K562 (cell line): ENCODE results near the gene CD274. TPM values are rescaled to one million over a fixed set of nuclear protein-coding genes. Genes with fewer than 3 reads are reported as not detected.

Experiments
- ATAC-seq: fragments of 200-7000 bp; cut with Tn5 transposase; 3 replicates; pipeline ENCODE4 v1.9.1; 2020; ENCODE audit warnings: moderate library complexity
- BruUV-seq: library from RNA; stranded (reverse); fragments of 400-500 nt; replicated peaks from 2 replicates; lab custom pipeline; 2021; lab: Mats Ljungman, UMichigan
- CTCF ChIA-PET: fragments of 300-600 bp; formaldehyde crosslinking; extraction: SDS; loops from one replicate; lab custom pipeline; 2021; ENCODE audit warnings: low intra/inter-chr PET ratio; lab: Yijun Ruan, JAX
- POLR2A ChIA-PET: fragments of 300-600, 350-650 bp; sonication (Branson Sonifier 250); formaldehyde crosslinking; extraction: SDS; loops from one replicate; lab custom pipeline; 2021; ENCODE audit warnings: antibody characterized with exemption, inconsistent platforms; lab: Yijun Ruan, JAX
- DNase-seq, 4 experiments: peaks; one replicate each; pipeline versions ENCODE4 v3.0.0 to v3.0.0-alpha.2; 2011 to 2018; ENCODE audit warnings: low spot score in 3 of 4, mixed read lengths in 3 of 4; ENCODE audit errors: extremely low read depth in 1 of 4
- FAIRE-seq: peaks from 2 replicates; lab custom pipeline; 2011; peaks lifted over from hg19 to GRCh38; lab: Jason Lieb, UNC
- H2AFZ ChIP-seq: 2 replicates; pipeline ENCODE4 v1.6.0; 2011; ENCODE audit warnings: low read depth, low read length, control low read depth, inconsistent platforms
- H3K27ac ChIP-seq: fragments of 200-600 bp; 3 replicates; pipeline ENCODE4 v1.8.0; 2011; ENCODE audit warnings: low read depth, mild to moderate bottlenecking, control low read depth, inconsistent platforms, low read length, moderate library complexity, mixed read lengths; ENCODE audit errors: extremely low read depth
- H3K27me3 ChIP-seq, 2 experiments: fragments of 300-600 bp in 1 of 2; 2 replicates in 1 of 2; 3 replicates in 1 of 2; pipeline versions ENCODE4 v1.6.0 to v1.8.0; 2011; ENCODE audit warnings: inconsistent platforms in 2 of 2, low read length in 2 of 2, mild to moderate bottlenecking in 1 of 2, mixed read lengths in 1 of 2, moderate library complexity in 1 of 2; ENCODE audit not compliant: control insufficient read depth in 2 of 2, insufficient read depth in 2 of 2
- H3K36me3 ChIP-seq: fragments of 300-600 bp; 3 replicates; pipeline ENCODE4 v1.8.0; 2011; ENCODE audit warnings: mild to moderate bottlenecking, low read length, inconsistent platforms; ENCODE audit not compliant: control insufficient read depth, insufficient read depth
- H3K4me1 ChIP-seq, 2 experiments: fragments of 200-600 bp in 1 of 2; replicated peaks in 1 of 2; 2 replicates in 1 of 2; 3 replicates in 1 of 2; pipeline versions ENCODE4 v1.5.1 to v1.8.0; 2011; ENCODE audit warnings: inconsistent platforms in 2 of 2, low read length in 2 of 2, mild to moderate bottlenecking in 1 of 2, mixed read lengths in 1 of 2, moderate library complexity in 1 of 2; ENCODE audit not compliant: control insufficient read depth in 2 of 2, insufficient read depth in 2 of 2
- H3K4me2 ChIP-seq: 2 replicates; pipeline ENCODE4 v1.6.1; 2011; ENCODE audit warnings: low read length, control low read depth, inconsistent platforms, mixed read lengths; ENCODE audit not compliant: insufficient read depth
- H3K4me3 ChIP-seq: fragments of 200-600 bp; sonication (generic), shearing (Covaris generic); 2 replicates; pipeline ENCODE4 v1.5.1; 2016; ENCODE audit warnings: control low read depth, inconsistent platforms
- H3K79me2 ChIP-seq: fragments of 200-600 bp; 3 replicates; pipeline ENCODE4 v1.8.0; 2011; ENCODE audit warnings: low read length, inconsistent platforms; ENCODE audit not compliant: control insufficient read depth, insufficient read depth
- H3K9ac ChIP-seq, 2 experiments: 2 replicates each; pipeline versions ENCODE4 v1.6.0 to v1.6.1; 2011; ENCODE audit warnings: low read depth in 2 of 2, low read length in 2 of 2, control low read depth in 1 of 2, inconsistent platforms in 1 of 2, mild to moderate bottlenecking in 1 of 2, mixed read lengths in 1 of 2; ENCODE audit not compliant: insufficient read depth in 1 of 2
- H3K9me1 ChIP-seq: one replicate; pipeline ENCODE4 v1.6.0; 2011; ENCODE audit warnings: inconsistent platforms, mild to moderate bottlenecking, low read length, moderate library complexity; ENCODE audit not compliant: control insufficient read depth, insufficient read depth
- H3K9me3 ChIP-seq: replicated peaks from 2 replicates; pipeline ENCODE4 v1.5.1; 2011; ENCODE audit warnings: low read depth, low read length, inconsistent platforms; ENCODE audit not compliant: control insufficient read depth, insufficient read depth
- H4K20me1 ChIP-seq: replicated peaks from 2 replicates; pipeline ENCODE4 v1.6.1; 2011; ENCODE audit warnings: low read length, inconsistent platforms, mixed read lengths; ENCODE audit not compliant: control insufficient read depth, insufficient read depth
- DNMT1 ChIP-seq: fragments of 450-650 bp; IDR thresholded peaks from 2 replicates; pipeline ENCODE4 v1.6.1; 2016; ENCODE audit warnings: antibody characterized with exemption, mild to moderate bottlenecking
- REST ChIP-seq, 2 experiments: fragments of 450-650 bp; formaldehyde crosslinking in 1 of 2; IDR thresholded peaks; 2 replicates each; pipeline versions ENCODE4 v1.4.0 to v1.6.1; 2014 to 2020; ENCODE audit warnings: mild to moderate bottlenecking in 2 of 2, borderline replicate concordance in 1 of 2, low read depth in 1 of 2
- WGBS: fragments of 100-300 bp; shearing (Covaris generic); methylation state at CpG from one replicate; pipeline ENCODE4 v1.1.6; 2016; ENCODE audit warnings: low coverage, mixed read lengths; ENCODE audit not compliant: insufficient coverage; ENCODE audit errors: missing lambda C conversion rate; 5-methylcytosine and 5-hydroxymethylcytosine counted together
- in situ Hi-C: fragments of 300-500 bp; cut with MboI; formaldehyde crosslinking; loops from 4 replicates; pipeline ENCODE4 v1.15.0; 2018; ENCODE audit warnings: inconsistent platforms, mixed read lengths
- intact Hi-C: fragments of 100-400 bp; cut with micrococcal nuclease; formaldehyde crosslinking; loops from 2 replicates; pipeline ENCODE4 v1.14.2; 2022
- polyA plus RNA-seq, 8 experiments: library from polyadenylated mRNA; depleted of rRNA in 4 of 8; stranded (reverse) in 5 of 8; unstranded in 3 of 8; fragments of >200 nt; fragmentation: Nextera tagmentation in 2 of 8; fragmentation: Illumina TruSeq in 1 of 8; extraction: Ambion mirVana in 2 of 8; extraction: Trizol in 1 of 8; gene quantifications; 2 replicates each; pipeline versions ENCODE4 v1.2.1 to v1.2.3, GENCODE V29; 2011 to 2014; ENCODE audit warnings: inconsistent platforms in 1 of 8, missing spikeins in 1 of 8
- total RNA-seq, 7 experiments: library from RNA; depleted of rRNA in 6 of 7; stranded (reverse); fragments of >200 nt in 6 of 7; fragmentation: Illumina TruSeq in 2 of 7; extraction: Trizol in 2 of 7; gene quantifications; 2 replicates each; pipeline versions ENCODE4 v1.2.1 to v1.2.3, GENCODE V29; 2011 to 2021; ENCODE audit warnings: low replicate concordance in 1 of 7

The CD274 gene
- total and polyA plus RNA-seq, 9 of the 15 experiments (the other 6 are each of a cell fraction or from before 2014, with no cell fraction given), result 0.07 to 0.51 (median 0.30) TPM; not detected in 1

DNA sequence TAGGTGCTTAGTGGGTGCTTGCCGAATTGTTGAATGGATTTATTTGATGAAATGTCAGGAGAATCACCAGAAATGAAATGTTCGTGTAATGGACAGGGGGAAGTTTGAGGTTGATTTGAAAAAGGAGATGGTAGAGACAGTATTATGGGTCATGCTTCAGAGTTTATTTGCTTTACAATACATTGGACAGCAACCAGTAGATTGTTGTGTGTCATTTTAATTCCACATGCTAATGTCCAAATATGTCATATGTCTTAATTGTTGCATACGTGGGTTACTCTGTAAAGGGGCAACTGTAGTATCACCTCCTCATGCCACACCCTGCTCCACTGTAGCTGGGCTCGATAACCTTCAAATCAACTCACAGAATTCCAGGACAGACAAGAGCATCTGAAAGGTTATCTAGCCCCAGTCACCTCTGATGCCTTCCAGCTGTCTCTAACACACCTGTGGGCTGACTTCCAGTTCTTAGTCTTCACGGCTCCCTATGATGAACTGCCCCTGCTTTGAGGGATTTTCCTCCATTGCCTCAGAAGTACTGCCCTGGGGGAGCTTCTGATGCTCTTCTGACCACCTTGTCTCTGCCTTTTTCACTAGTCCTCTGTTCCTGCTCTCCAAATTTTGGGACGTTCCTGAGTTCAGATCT, 61.7 kb downstream of the CD274 start:
- H3K27ac ChIP-seq, result no peak overlapping the region
- H4K20me1 ChIP-seq, result no peaks in the 10 kb centered on the region
- no peaks in the 10 kb centered on the region; a peak in 1 of 5 replicates for H3K27me3 ChIP-seq
- H3K9me1 ChIP-seq, result no peaks in the 10 kb centered on the region
- no peak overlapping the region for H2AFZ ChIP-seq
- POLR2A ChIA-PET, result no interaction called here
- no peak for DNase-seq
- peak; percentile 32; the same call in 1 of the 2 replicates for TF ChIP-seq REST (IDR thresholded peaks at IDR 0.05; ENCODE audit: borderline replicate concordance)
- no peak for TF ChIP-seq REST (CRISPR knock-in tag; IDR thresholded peaks at IDR 0.05; ENCODE audit: low read depth)
- TF ChIP-seq DNMT1, result no peak
- TF ChIP-seq, all 486 proteins: peak for 1
- no peak for FAIRE-seq
- in situ Hi-C loops, result no loop called here
- Histone ChIP-seq H3K79me2 (no peaks in the 10 kb centered on the region), H3K9ac (no peak overlapping the region), H3K4me1 (no peaks in the 10 kb centered on the region), H3K4me2 (no peak overlapping the region), H3K9me3 (no peaks in the 10 kb centered on the region), H3K36me3 (no peaks in the 10 kb centered on the region), H3K4me3 (no peak overlapping the region)
- BruUV-seq, result no TSS peak
- no peak for ATAC-seq
- intact Hi-C loops, result no loop called here
- WGBS, result 7% methylated on average over 6 of the region's 6 CpGs
- CTCF ChIA-PET, result no interaction called here
